ENCODE results near the gene DAAM1. TPM values are rescaled to one million over a fixed set of nuclear protein-coding genes. Genes with fewer than 3 reads are reported as not detected.

Gene DAAM1
- polyA plus RNA-seq, 2 of the 4 experiments (the other 2 are of a cell fraction), result 6.8 to 10.8 TPM

DNA sequence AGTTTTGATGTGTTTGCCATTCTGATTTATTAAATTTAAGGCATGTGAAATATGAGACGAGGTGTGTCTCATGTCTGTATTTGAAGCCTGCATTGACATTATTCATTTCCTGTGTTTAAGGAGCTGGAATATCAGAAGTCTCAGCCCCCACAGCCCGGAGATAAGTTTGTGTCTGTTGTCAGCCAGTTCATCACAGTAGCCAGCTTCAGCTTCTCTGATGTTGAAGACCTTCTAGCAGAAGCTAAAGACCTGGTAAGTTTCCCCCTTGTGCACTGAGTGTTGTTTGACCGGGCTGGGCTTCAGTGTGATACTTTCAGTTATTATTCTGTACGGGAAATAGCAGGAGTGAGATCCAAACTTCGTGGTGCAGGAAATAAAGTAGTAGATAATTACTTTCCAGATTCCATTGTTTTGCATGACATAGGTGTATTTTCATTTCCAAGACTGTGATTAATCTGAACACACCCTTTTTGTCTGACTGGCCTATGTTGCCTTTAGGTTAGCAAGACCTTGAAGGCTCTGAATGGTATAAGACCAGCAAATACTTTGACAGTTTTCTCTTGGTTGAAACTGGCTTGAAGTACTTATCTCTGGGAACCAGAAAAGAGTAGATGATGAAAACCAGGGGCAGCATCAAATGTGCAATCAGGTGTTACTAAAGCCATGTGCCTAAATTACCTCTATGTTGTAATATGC, 175.2 kb downstream of the DAAM1 start:
- ATAC-seq (no peak), FAIRE-seq (no peak)
- POLR2A ChIA-PET, result no interaction called here

DNA sequence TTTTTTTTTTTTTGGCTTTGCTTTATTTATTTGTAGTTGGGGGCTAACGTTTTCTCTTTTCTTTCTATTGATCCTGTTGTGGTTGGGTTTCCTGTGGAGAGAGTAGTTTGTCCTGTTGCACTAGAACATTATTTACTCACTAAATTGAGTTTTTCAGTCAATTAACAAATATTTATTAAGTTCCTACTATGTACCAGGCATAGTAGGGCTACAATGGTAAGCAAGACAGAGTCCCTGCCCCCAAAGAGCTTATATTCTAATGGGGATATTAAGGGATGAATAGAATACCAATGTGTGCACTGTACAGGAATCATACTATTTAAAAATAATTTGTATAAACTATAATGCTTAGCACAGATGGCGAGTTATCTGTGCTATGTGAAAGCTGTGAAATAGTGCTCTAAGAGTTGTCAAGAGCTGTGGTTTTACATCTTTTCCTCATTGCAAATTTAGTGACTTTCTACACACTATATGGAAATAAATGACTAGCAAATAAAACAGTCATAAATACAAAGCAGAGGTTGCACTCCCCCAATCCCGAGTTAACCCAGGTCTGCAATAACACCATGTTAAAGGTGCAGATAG, 181.8 kb downstream of the DAAM1 start:
- no peak for DNase-seq (ENCODE audit: low read depth in 1 of 2, low spot score in 1 of 2)
- no peak overlapping the region for H3K27ac ChIP-seq
- WGBS (ENCODE audit: missing lambda C conversion rate), result 74% methylated on average over 3 of the region's 3 CpGs
- no peak for TF ChIP-seq EHF (CRISPR knock-in tag; IDR thresholded peaks at IDR 0.05)
- no peak for TF ChIP-seq HDAC2 (IDR thresholded peaks at IDR 0.05)
- TF ChIP-seq ZC3H11A (IDR thresholded peaks at IDR 0.05), result no peak
- no peak overlapping the region for H3K4me3 ChIP-seq
- CTCF ChIA-PET, result interaction anchor here (0.6 to 1.0 kb wide), 4 partner anchors 51 to 697 kb away, joined by 3 to 5 read pairs (median 3); partner anchors contain the start of gene CCDC175
- FAIRE-seq, result no peak
- ATAC-seq, result no peak
- H3K4me1 ChIP-seq, result no peaks in the 10 kb centered on the region
- POLR2A ChIA-PET, result no interaction called here
- no peaks in the 10 kb centered on the region for H3K9me3 ChIP-seq
- H3K4me2 ChIP-seq, result no peak overlapping the region

More for the DNA sequence above, 175.2 kb downstream of the DAAM1 start:
- peak overlapping the region; percentile 61 for H3K4me2 ChIP-seq
- CTCF ChIA-PET, result interaction anchor here (1.0 kb wide), 1 partner anchor 237 kb away, joined by 3 read pairs; no protein-coding TSS in a partner anchor
- DNase-seq (ENCODE audit: low read depth in 1 of 2, low spot score in 1 of 2), result peak in 1 of 2 experiments; percentile 26
- H3K9me3 ChIP-seq, result no peaks in the 10 kb centered on the region
- H3K4me1 ChIP-seq, result peaks cover 61% of the 10 kb centered on the region
- H3K4me3 ChIP-seq, result no peak overlapping the region
- peak overlapping the region; percentile 16 to 81; a peak in 5 of 6 replicates for H3K27ac ChIP-seq
- 27% methylated on average over 5 of the region's 5 CpGs for WGBS (ENCODE audit: missing lambda C conversion rate)
- TF ChIP-seq CEBPB (IDR thresholded peaks at IDR 0.05), result 0 out of 4 replicates have a peak, but pooled peaks of 1 of the 2 experiments have one; percentile 3
- TF ChIP-seq, protein P1, sequence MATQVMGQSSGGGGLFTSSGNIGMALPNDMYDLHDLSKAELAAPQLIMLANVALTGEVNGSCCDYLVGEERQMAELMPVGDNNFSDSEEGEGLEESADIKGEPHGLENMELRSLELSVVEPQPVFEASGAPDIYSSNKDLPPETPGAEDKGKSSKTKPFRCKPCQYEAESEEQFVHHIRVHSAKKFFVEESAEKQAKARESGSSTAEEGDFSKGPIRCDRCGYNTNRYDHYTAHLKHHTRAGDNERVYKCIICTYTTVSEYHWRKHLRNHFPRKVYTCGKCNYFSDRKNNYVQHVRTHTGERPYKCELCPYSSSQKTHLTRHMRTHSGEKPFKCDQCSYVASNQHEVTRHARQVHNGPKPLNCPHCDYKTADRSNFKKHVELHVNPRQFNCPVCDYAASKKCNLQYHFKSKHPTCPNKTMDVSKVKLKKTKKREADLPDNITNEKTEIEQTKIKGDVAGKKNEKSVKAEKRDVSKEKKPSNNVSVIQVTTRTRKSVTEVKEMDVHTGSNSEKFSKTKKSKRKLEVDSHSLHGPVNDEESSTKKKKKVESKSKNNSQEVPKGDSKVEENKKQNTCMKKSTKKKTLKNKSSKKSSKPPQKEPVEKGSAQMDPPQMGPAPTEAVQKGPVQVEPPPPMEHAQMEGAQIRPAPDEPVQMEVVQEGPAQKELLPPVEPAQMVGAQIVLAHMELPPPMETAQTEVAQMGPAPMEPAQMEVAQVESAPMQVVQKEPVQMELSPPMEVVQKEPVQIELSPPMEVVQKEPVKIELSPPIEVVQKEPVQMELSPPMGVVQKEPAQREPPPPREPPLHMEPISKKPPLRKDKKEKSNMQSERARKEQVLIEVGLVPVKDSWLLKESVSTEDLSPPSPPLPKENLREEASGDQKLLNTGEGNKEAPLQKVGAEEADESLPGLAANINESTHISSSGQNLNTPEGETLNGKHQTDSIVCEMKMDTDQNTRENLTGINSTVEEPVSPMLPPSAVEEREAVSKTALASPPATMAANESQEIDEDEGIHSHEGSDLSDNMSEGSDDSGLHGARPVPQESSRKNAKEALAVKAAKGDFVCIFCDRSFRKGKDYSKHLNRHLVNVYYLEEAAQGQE (IDR thresholded peaks at IDR 0.05), result no peak
- no peak for TF ChIP-seq ESRRA (IDR thresholded peaks at IDR 0.05; ENCODE audit: borderline replicate concordance, low read length)
- TF ChIP-seq PHF8 (IDR thresholded peaks at IDR 0.05; ENCODE audit: borderline replicate concordance, low read depth), result no peak

DNA sequence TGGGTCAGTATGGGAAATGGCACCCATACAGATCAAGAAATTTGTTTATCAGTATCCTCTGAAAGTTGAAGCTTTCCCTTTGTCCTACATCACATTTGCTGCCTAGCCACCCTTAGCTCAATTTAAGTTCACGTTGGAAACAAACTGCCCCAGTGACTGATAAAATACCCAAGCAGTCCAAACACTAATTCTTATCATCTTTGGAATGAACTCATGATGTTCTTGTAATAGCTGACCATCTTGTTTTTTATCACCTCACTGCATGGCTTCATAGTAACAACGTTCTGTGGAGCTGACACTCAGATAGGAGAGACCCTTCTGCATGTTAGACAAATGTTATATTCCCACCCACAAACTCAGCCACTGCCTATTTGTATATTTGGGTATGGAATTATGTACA, 183.3 kb downstream of the DAAM1 start:
- no peak for FAIRE-seq
- no peak for ATAC-seq
- 76% methylated on average over 2 of the region's 2 CpGs for WGBS (ENCODE audit: missing lambda C conversion rate)
- no peak for DNase-seq (ENCODE audit: low read depth in 1 of 2, low spot score in 1 of 2)
- Histone ChIP-seq H3K4me2 (no peak overlapping the region), H3K4me1 (no peaks in the 10 kb centered on the region), H3K9me3 (no peaks in the 10 kb centered on the region), H3K27ac (no peak overlapping the region), H3K4me3 (no peak overlapping the region)
- TF ChIP-seq RAD21 (conservative IDR thresholded peaks at IDR 0.05 in 1 of 2, IDR thresholded peaks at IDR 0.05 in 1 of 2) (no peak), FOSB (CRISPR knock-in tag; IDR thresholded peaks at IDR 0.05) (no peak), ESRRA (IDR thresholded peaks at IDR 0.05; ENCODE audit: borderline replicate concordance, low read length) (no peak), CBX8 (IDR thresholded peaks at IDR 0.05) (no peak), HOXB5 (CRISPR knock-in tag; IDR thresholded peaks at IDR 0.05) (no peak), POLR2A (IDR thresholded peaks at IDR 0.05; ENCODE audit: low read length) (no peak), RARB (CRISPR knock-in tag; IDR thresholded peaks at IDR 0.05) (no peak), JUN (IDR thresholded peaks at IDR 0.05) (no peak), EP300 (IDR thresholded peaks at IDR 0.05) (no peak), EHF (CRISPR knock-in tag; IDR thresholded peaks at IDR 0.05) (no peak), CHD4 (IDR thresholded peaks at IDR 0.05; ENCODE audit: borderline replicate concordance) (no peak)
- ChIA-PET POLR2A (no interaction called here), CTCF (no interaction called here)

DNA sequence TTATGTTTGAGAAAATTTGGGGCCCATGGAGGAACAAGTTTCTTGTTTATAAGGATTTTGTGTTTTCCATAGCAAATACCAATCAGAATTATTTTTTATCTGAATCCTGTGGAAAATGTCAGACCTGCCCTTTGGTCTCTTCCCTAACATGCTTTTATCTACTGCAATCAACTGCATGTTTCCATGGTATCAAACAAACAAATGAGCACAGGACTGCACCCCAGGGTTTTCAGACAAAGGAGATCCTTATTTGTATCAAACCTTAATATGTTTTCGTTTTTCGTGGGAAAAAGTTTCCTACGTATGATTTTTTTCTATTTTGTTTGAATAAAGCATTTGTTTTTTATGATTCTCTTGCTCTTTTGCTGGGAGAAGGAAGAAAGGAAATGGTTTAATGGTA, 185.6 kb downstream of the DAAM1 start:
- ATAC-seq (no peak), FAIRE-seq (no peak), DNase-seq (ENCODE audit: low read depth in 1 of 2, low spot score in 1 of 2) (peak in 1 of 2 experiments; percentile 2)
- Histone ChIP-seq H3K4me1 (no peaks in the 10 kb centered on the region), H3K9me3 (no peaks in the 10 kb centered on the region), H3K4me3 (no peak overlapping the region), H3K4me2 (no peak overlapping the region), H3K27ac (no peak overlapping the region)
- CTCF ChIA-PET, result no interaction called here
- WGBS (ENCODE audit: missing lambda C conversion rate), result 94% methylated on average over 3 of the region's 3 CpGs
- POLR2A ChIA-PET, result no interaction called here
- no peak for TF ChIP-seq KDM5A (IDR thresholded peaks at IDR 0.05)
- TF ChIP-seq, protein P2, sequence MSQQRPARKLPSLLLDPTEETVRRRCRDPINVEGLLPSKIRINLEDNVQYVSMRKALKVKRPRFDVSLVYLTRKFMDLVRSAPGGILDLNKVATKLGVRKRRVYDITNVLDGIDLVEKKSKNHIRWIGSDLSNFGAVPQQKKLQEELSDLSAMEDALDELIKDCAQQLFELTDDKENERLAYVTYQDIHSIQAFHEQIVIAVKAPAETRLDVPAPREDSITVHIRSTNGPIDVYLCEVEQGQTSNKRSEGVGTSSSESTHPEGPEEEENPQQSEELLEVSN (IDR thresholded peaks at IDR 0.05; ENCODE audit: borderline replicate concordance, low read depth), result no peak
- TF ChIP-seq SREBF2 (IDR thresholded peaks at IDR 0.05), result no peak
- TF ChIP-seq ZC3H11A (IDR thresholded peaks at IDR 0.05), result no peak
- TF ChIP-seq ZSCAN20 (CRISPR knock-in tag; IDR thresholded peaks at IDR 0.05), result no peak
- TF ChIP-seq NR3C1 (IDR thresholded peaks at IDR 0.05), result no peak
- no peak for TF ChIP-seq FOXS1 (CRISPR knock-in tag; IDR thresholded peaks at IDR 0.05)
- no peak for TF ChIP-seq HOXB5 (CRISPR knock-in tag; IDR thresholded peaks at IDR 0.05)
- no peak for TF ChIP-seq RNF2 (IDR thresholded peaks at IDR 0.05; ENCODE audit: borderline replicate concordance, low read depth)
- TF ChIP-seq EP300 (IDR thresholded peaks at IDR 0.05), result no peak
- no peak for TF ChIP-seq FOSB (CRISPR knock-in tag; IDR thresholded peaks at IDR 0.05)
- no peak for TF ChIP-seq MAFK (IDR thresholded peaks at IDR 0.05; ENCODE audit: partially characterized antibody)
- TF ChIP-seq, protein P3, sequence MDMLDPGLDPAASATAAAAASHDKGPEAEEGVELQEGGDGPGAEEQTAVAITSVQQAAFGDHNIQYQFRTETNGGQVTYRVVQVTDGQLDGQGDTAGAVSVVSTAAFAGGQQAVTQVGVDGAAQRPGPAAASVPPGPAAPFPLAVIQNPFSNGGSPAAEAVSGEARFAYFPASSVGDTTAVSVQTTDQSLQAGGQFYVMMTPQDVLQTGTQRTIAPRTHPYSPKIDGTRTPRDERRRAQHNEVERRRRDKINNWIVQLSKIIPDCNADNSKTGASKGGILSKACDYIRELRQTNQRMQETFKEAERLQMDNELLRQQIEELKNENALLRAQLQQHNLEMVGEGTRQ (IDR thresholded peaks at IDR 0.05), result no peak

Measured in A549 (cell line).